AG09319 (cell line): ENCODE measurements around the gene GCH1.

Experiments
- DNase-seq: peaks from one replicate; pipeline ENCODE4 v3.0.0-alpha.2; 2010; ENCODE audit warnings: low read depth; ENCODE audit errors: extremely low read depth
- CTCF ChIP-seq: IDR thresholded peaks from 2 replicates; pipeline ENCODE4 v1.5.1; 2011; ENCODE audit warnings: low read depth, mild to moderate bottlenecking, inconsistent platforms, low read length, moderate library complexity

The GCH1 gene

DNA sequence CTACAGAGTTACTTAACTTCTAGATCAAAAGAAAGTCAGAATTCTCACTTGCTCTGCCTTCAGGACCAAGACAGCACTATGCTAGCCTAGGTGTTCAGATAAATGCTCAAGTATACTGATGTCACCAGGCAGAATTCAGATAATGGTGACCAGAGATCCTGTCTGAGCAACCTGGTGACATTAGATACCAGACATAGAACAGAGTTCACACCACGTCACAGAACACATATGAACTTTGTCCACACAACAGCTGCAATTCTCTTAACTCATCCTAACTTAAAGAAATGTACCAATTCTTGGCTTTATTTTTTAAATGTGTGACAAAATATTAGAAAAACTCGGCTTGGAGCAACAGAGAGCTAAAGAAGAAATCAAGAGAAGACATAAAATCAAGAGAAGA, 58.1 kb downstream of the GCH1 start:
- no peak for TF ChIP-seq CTCF

DNA sequence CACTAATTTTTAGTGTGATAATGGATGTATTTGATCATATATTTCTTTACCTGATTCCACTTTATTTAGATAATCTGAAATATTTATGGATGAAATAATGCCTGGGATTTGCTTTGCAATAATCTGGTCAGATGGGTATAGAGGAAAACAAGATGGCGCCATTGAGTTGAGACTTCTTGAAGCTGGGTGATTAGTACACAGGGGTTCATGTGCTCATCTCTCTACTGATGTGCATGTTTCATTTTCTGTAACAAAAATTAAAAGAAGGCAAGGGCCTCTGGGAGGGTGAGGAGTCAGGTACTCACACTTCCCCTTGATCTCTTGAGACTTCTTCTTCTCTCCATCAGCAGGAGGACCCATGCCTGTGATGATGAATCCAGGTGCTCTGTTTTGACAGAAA, 61.8 kb downstream of the GCH1 start:
- no peak for DNase-seq
- TF ChIP-seq CTCF, result no peak

More for the DNA sequence above, 58.1 kb downstream of the GCH1 start:
- no peak for DNase-seq

GRCh38 chr14:54840336-54840735, 62.3 kb downstream of the GCH1 start:
- no peak for TF ChIP-seq CTCF
- no peak for DNase-seq

- DNase-seq, result no peak
- TF ChIP-seq CTCF, result no peak
These were observed 62.9 kb downstream of the GCH1 start for GRCh38 chr14:54839701-54840119.

DNA sequence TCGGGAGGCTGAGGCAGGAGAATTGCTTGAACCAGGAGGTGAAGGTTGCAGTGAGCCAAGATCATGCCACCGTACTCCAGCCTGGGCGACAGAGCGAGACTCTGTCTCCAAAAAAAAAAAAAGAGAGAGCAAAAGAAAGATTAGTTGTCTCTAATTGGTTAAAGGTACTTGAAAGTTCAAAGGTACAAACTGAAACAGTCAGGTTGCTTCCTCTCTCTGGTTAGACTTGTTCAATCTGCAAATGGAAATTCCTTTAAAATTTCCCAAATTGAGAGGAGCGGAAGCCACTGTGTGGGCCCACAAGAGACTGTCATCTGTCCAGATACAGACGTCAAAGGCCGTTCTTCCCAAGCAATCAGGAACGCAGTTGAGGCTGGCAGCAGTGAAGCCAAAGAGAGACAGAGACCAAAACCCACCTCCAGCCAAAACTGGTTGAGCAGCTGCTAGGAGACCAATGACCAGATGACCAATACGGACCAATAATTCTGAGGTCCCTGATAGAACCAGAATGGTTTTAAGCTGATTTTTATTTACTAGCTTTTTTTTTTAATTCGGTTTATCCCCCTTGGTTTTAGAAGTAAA, 63.6 kb downstream of the GCH1 start:
- DNase-seq, result no peak
- TF ChIP-seq CTCF, result no peak

DNA sequence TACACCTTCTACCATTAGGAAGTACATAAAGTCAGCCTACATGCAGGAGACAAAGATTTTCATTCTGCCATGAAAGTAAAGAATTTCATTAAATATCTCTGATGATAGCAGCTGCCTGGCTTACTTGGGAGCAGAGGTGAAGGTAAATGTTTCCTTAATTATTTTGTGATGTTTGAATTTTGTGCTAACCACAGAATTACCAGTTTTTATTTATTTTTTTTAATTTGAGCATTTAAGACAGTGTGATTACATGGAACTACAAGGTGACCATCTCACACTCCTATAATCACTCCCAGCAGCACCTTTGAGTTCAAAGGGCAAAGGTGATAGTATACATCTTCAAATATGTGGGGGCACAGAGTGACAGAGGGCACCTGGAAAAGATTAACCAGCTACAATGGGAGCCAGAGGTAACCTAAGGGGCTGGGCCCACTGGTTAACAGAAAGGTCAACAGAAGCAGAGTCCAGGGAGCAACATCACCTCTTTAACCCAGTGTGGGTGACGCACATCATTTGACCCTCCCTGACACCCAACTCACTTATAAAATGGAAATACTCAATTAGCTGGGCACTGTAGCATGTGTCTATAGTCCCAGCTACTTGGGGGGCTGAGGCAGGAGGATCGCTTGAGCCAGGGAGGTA, 65.0 kb downstream of the GCH1 start:
- DNase-seq, result no peak
- no peak for TF ChIP-seq CTCF

- no peak for TF ChIP-seq CTCF
- no peak for DNase-seq
These were observed 66.4 kb downstream of the GCH1 start for GRCh38 chr14:54836231-54836630.
